GM19324 (cell line): ENCODE results near the gene TBC1D14.

Experiments used
- ATAC-seq: cut with Tn5 transposase; IDR thresholded peaks from one replicate; pipeline ENCODE4 v1.9.1; 2021; ENCODE audit warnings: mild to moderate bottlenecking, moderate library complexity; ENCODE audit not compliant: unreplicated experiment, low FRiP score

Gene TBC1D14

DNA sequence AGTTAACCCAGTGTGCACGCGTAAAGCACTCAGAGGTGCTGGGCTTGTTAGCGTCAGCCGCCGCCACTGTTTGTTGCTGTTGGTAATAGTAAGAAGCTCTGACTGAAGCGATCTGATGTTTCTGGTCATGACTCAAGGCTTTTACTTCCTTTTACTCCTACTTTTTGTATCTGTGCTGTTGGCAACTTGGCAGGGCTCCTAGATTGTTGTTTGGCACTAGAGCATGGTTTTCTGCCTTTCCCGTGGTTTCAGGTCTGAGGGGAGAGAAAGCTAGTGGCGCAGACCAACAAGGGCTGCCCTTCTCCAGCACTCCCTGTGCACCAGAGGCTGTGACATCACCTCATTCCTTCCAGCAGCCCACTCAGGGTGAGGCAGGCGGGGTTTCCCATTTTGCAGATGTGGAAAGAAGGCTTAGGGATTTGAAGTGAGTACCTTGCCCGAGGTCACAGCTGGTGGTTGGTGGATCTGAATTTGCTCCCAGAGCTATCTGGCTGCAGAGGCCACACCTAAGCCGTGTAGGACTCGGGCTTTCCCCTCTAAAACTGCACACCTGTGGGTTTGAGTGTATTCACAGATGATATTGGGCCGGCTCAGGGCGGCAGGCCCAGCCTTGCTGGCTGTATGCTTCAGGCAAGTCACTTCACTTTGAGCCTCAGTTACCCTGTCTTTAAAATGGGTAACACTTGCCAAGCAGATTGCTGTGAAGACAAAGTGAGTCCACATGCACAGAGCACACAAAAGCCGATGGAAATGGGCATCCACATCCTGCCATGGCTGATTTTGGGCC, 82.3 kb downstream of the TBC1D14 start:
- ATAC-seq = no peak

DNA sequence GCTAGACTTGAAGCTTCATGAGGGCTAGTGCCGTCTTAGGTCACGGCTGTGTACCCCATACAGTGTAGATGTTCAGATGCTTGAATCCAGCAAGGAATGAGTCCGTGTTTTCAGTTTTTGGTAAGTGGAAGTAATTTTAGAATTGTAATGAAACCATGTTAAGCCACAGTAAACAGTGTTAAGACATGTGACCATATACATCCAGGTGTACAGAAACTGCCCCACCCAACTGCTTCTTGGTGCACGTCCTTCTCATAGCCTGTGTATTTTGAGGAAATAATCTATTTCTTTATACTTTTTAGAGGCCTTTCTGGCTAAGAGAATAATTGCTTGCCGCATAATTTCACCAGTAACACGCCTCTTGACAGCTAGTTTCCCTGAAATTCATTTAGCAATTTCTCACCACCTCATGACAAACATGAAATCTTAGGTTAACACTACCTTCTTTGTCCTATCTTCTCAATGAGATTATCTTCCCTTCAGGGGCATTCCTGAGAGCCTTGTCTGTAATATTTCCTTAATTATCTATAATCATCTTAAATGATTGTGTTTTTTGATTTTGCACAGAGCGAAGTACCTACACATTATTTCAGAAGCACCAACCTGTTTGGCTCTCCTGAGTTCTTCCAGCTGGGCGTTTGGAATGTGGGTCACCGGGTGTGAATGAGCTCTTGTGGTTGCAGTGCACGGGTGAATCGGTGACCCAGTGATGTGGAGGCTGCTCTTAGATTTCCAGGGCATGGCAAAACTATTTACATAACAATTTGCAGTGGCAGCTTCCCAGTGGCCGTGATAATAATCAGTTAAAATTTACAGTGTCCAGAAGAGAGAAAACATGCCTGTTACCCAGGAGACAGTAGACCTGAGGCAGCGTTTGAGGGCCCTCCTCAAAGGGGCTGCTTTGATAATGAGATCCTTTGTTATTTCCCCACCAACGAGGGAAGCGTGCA, 83.4 kb downstream of the TBC1D14 start:
- ATAC-seq = no peak

DNA sequence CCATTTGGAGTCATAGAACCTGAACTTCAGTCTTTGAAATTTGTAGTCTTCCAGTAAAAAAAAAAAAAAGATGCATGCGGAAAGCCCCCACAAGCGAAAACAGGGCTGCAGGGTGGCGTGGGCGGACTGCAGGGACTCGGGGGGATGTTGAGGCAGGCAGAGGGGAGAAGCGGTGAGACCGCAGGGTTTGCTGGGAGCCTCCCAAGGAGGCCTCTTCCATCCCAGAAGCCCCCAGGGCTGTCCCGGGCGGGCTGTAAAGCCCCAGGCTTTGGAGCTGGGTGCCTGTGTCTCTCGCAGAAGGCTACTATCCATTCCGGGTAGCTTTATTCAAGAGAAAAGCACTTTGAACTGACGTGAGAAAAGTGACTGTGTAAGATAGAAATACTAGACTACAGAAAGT, 86.9 kb downstream of the TBC1D14 start:
- no peak for ATAC-seq

DNA sequence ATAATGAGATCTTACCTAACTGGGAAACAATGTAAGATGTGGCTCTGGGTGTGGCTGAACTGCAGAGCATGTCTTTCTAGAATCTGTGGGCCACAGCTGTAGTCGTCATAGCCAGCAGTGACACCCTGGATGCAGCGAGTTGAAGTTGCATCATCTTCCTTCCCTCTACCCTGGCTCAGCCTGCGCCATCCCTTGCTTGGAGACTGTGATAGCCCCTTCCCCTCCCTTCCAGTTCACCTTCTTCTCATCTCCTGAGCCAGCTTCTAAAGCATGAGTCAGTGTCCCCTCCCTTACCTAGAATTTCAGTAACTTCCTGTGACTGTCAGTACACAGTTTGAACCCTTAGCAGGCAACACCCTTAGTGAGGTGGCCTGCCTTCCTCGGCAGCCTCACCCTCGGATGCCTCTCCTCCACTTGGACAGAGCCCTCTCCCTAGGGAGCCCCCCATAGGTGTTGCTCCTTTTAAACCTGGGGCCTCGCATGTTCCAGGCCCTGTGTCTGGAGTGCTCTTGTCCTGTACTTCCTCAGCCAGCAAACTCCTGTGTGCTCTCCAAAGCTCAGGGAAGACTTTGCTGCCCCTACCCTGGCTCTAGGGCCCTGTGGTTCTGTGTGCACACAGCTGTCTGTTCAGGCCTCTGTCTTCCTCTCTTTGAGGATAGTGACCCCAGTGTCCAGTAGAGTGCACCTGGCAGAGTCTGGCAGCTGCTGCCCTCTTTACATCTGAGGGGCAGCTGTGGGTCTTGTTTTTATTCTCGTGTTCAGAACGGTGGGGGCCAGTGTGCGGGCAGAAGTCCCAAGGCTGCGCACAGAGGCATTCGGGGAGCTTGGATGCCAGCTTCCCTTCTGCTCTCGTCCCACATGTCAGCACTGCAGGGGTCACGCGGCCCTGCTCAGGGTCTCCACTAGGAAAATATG, 89.8 kb downstream of the TBC1D14 start:
- ATAC-seq = no peak

DNA sequence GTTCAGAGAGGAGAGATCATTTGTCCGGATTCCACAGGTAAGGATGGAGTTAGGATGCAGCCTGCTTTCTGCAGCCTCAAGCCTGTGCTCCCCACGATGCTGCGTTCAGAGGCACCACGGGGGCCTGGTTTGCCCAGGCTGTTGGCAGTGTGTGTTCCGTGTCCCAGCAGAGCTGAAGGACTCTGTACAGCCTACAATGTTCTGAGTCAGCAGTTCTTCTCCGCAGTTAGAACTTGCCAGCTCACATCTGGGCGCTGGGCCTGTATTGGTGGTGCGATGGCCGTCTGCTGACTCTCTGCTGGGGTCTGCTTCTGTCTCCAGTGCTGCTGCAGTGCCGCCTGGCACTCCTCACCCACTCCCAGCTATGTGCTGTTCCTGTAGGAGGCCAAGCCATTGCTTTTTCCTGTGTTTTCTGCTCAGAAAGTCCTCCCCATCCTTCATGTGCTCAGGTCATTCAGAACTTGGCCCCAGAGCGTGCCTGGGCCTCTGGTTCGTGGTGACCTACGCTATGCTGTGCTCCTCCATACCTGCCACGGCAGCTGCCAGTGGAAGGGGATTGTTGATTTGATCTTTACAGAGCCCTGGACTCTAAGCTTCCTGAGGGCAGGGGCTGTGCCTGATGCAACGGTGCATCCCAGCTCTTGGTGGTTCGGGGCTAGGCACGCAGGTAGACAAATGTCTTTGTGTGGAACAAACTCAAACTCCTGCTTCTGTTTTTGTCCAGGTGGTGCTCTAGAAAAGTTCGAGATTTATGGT, 91.0 kb downstream of the TBC1D14 start:
- no peak for ATAC-seq

DNA sequence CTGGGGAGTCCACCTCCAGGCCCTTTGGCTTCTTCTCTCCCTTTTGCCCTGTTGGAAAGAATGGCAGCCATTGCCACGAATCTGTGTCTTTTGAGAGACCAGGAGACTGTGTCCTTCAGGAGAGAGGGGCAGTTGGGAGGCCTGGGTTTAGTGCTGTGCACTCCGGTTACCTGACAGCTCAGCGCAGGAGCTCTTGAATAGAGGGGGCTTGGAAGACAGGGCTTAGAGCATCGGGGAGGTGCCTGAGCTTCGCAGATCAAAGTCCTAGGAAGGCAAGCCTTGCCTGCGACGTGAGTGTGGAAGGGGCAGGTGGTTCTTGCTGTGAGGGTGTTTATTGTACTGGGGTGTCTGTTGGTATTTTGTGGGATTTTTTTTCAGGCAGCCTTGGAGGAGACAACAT, 91.6 kb downstream of the TBC1D14 start:
- no peak for ATAC-seq

DNA sequence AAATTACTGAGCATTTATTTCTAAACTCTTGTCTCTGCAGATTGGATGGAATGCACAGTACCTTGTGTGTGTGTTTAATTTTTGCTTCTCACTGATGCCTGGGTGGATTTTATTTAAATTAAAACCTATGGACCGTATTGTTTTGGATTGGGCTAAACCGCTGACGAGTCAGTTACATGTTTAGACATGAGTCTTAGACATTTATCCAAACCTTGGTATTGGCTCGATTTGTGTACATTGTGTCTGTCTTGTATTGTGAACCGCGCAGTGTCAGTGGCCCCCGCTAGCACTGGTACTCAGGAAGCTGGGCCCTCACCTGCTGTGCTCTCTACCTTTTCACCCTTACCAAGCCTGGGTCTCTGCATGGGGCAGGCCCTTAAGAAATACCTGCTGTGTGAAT, 92.7 kb downstream of the TBC1D14 start:
- no peak for ATAC-seq

DNA sequence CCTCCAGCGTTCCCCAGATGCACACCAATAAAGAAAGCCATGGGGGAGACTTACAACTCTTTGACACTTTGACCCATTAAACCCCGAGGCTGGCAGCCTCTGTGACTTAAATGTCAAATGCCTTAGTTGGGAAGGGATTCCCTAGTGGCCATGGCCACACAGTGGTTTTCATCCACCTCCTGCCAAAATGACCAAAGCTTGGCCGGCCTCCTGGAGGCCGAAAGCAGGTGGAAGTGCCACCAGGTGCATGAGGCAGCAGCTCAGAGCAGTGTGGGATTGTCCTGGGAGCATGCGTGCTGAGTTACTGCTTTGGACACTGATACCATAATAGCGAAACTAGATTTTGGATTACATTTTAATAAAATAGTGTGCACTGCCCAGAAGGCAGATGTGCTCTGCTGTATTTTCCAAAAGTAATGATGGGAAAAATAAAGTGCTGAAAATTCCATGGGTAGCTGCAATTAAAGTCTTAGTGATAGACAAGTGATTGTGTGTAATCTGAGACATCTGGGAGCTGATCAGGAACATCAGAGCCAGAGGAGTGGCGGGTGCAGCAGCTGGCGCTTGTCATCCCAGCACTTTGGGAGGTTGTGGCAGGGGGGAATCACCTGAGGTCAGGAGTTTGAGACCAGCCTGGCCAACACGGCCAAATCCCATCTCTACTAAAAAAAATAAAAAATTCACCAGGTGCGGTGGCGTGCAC, 93.7 kb downstream of the TBC1D14 start:
- no peak for ATAC-seq

DNA sequence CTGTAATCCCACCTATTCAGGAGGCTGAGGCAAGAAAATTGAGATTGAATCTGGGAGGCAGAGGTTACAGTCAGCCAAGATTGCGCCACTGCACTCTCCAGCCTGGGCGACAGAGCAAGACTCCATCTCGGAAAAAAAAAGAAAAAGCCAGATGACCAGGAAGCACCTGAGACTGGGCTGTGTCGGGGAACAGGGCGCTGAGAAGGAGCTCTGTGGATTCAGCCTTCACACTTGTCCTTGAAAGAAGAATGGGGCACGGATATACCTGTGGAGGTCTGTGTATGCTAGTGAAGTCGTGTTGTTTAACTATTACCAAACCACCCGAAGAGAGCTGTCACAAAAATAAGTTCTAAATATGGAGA, 94.2 kb downstream of the TBC1D14 start:
- ATAC-seq = no peak

DNA sequence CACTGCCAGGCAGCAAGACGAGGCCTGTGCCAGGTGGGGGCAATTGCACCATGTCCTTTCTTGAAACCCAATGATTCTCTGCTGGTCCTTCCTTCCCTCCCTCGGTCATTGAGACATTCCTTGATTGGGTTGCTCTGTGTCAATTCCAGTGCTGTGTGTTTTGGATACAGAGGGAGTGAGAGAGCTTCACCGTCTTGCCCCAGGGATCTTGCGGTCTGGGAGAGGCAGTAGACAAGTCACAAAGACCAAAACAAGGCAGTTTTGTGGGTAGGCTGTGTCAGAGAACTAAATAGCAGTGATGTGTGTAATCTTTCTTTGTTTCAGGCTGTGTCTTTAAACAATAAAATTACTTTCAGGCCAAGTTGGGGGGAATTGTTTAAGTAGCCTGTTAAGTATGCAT, 94.7 kb downstream of the TBC1D14 start:
- no peak for ATAC-seq

DNA sequence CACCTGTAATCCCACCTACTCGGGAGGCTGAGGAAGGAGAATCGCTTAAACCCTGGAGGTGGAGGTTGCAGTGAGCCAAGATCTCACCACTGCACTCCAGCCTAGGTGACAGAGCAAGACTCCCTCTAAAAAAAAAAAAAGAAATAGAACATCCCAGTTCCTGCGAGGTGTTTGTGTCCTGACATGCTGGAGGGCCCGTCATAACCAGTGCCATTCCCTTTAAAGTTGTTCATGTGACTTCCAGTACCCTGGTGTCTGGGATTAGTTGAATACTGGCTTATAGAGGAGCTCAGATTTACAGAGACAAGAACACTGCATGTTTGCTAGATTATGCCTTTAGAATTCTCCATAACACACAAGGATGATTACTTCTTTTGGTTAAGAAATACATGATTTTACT, 95.9 kb downstream of the TBC1D14 start:
- ATAC-seq = no peak

DNA sequence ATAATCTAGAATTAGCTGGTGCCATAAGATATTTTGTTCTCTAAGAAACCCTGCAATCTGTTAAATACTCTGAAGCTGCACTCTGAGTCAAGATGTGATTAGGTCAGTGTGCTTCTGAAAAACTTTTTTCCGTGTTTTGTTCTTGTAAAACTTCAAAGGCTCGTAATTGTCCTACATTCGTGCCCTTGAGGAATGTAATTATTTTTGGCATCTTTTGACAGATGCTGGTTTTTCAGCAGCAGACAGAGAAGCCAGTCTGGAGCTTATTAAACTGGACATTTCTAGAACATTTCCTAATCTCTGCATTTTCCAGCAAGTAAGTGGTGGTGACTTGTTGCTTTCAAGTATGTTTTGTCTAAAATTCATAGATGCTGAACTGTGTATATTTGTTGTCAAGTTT, 96.8 kb downstream of the TBC1D14 start:
- no peak for ATAC-seq

DNA sequence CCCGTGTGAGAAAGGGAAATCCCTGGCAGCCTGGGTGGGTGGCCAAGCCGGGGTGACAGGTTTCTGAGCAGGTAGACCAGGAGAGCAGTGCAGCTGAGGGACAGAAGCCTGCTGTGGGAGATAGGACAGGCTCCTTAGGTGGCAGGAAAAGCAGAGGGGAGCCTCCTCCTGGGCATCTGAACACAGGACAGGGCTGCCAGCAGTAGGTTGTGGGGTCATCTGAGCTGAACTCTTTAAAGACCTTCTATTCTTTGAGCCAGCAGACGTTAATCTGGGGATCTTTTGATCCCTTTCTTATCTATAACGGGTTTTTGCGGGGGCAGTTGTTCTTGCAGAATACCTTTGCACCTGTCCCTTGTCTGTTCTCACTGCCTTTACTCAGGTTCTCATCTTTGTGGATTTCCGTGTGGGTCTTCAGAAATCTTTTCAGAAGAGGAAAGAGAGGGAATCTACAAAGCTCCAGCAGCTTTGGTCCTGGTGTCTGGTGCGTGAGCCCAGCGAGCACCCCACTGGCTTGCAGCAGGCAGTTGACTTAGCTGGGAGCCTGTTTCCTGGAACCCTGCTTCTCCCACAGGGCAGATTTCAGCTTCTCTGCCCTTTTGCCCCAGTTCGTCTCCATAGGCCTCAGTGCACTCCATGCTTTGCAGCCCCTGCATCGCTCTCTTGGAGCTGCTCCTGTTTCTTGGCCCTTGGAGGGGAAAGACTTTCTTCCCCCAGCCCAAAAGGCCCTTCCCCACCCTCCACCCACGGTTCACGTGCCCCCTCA, 97.7 kb downstream of the TBC1D14 start:
- ATAC-seq = no peak

DNA sequence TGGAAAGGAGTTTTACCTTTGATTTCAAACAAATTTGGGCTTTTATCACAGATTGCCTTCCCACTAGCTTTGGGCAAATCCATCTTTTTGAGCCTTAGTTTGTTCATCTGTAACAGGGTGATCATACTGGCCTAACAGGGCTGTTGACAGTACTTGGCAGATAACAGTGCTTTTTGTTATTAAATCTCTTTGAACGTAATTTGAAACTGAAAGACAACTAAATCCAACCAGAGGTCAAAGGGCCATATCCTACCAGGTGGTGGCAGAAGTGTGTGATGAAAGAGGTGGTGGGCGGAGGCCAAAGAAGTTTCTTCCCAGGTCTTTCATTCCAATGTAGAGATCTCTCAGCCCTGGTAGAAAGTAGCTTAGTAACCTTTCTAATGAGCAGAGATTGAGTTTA, 98.3 kb downstream of the TBC1D14 start:
- ATAC-seq = no peak

DNA sequence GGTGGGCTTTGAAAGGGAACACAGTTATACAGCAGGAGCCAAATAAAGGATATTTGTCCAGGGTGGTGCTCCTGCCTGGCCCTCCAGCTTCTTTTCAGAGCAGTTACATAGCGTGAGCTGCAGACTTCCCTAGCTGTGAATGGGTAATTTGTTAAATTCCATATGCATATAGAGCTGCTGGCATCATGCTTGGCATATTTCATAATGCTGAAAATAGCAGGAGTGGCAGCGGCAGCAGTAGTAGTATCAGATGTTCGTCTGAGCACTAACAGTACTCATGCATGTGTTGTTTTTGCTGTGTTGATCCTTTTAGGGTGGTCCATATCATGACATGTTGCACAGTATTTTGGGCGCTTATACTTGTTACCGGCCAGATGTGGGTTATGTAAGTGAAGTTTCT, 99.9 kb downstream of the TBC1D14 start:
- ATAC-seq = no peak

DNA sequence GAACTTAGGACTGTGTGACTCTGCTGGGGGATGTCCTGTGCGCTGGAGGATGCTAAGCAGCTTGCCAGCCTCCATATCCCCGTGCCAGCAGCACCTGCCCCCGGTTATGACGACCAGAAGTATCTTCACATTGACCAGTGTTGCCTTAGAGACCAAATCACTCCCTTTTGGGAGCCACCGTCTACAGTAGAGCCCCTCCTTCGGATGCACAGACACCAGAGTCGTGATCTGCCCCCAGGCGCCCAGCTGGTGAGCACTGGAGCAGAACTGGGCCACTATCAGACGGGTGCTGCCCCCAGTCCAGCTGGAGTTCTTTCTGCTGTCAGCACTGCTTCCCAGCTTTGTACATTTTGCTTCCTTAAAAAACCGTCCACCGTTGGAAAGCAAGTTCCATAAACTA, 103.5 kb downstream of the TBC1D14 start:
- ATAC-seq = no peak

DNA sequence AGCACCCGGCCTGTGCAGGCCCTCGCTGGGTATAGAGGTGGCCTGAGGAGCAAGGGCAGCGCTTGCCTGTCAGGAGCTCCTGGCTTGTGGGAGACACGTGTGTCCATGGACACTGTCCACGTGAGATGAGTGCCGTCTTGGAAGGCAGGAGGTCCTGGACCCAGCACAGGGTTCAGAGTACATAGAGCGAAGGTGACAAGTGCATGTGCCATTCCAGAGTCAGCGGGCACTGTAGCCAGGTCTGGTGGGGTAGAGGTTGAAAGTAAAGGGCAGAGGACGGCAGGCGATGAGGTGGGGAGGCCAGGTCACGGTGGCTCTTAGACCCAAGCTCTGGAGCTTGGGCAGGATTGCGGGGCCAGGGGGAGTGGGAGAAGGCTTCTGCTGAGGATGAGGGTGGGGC, 105.2 kb downstream of the TBC1D14 start:
- ATAC-seq = no peak

DNA sequence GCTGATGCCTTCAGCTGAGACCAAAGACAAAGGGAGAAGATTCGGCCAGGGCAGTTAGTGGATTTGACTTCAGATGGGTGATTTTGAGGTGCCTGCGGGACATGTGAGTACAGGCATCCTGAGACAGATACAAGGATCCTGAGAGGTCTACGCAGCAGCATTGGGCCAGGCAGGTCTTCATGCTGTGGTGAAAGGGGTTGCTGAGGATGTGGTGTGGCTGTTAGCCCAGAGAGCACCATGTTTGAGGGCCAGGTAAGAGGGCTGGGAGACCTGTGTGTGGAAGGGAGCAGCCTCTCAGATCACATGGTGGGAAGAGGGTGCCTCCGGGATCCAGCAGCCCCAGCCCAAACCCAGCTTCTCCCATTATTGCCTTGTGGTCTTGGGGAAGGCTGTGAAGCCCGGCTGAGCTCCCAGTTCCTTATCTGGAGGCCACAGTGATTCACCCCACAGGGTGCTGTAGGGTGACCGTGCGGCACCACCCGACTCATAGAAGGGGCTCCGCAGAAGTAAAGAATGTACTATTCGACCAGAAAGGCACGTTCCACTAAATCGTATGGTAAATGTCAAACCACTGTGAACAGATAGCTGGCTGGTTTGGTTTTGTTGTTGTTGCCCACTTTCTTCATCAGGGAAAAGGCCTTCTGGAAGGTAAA, 105.9 kb downstream of the TBC1D14 start:
- ATAC-seq = no peak
